ENCODE data around the gene REEP1. TPM values are rescaled to one million over a fixed set of nuclear protein-coding genes. Genes with fewer than 3 reads are reported as not detected.

Gene REEP1, protein sequence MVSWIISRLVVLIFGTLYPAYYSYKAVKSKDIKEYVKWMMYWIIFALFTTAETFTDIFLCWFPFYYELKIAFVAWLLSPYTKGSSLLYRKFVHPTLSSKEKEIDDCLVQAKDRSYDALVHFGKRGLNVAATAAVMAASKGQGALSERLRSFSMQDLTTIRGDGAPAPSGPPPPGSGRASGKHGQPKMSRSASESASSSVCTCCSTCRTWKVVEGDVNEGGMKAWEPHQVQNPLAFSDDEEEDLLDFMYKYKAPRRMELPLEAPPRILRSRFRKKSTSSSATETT
- 167 TPM for total RNA-seq (ENCODE audit: unreplicated experiment)
- long read RNA-seq, transcript REEP1-201 (7 exons, 3,857 nt): major isoform, 27 of 44 reads
- long read RNA-seq, partial matches to known transcripts: 5 of 44 reads
- long read RNA-seq, other reads (novel, unspliced or antisense): 8 of 44 reads

GRCh38 chr2:86337244-86337835, at the start of gene REEP1:
Gene REEP1, minus strand, starts transcription at chr2:86337626. Its CDS starts 116 bp downstream, at chr2:86337510.
- Mint-ChIP-seq H3K9me3 (ENCODE audit: unreplicated experiment) (peaks cover 14% of the 10 kb centered on the region), H3K4me1 (ENCODE audit: low read depth, unreplicated experiment) (peaks cover 23% of the 10 kb centered on the region), H3K36me3 (ENCODE audit: unreplicated experiment) (peaks cover 10% of the 10 kb centered on the region), H3K27me3 (ENCODE audit: unreplicated experiment) (peaks cover 16% of the 10 kb centered on the region), H3K27ac (ENCODE audit: unreplicated experiment) (peak within 1 kb of the TSS; percentile 97), H3K4me3 (ENCODE audit: unreplicated experiment) (peak within 1 kb of the TSS; percentile 98)
- DNase-seq: peak; percentile 73
- TF ChIP-seq CTCF (IDR thresholded peaks at IDR 0.05; ENCODE audit: partially characterized antibody, unreplicated experiment): no peak

- peaks cover 1% of the 10 kb centered on the region for H3K9me3 Mint-ChIP-seq (ENCODE audit: unreplicated experiment)
- no peak overlapping the region for H3K27ac Mint-ChIP-seq (ENCODE audit: unreplicated experiment)
- TF ChIP-seq CTCF (IDR thresholded peaks at IDR 0.05; ENCODE audit: partially characterized antibody, unreplicated experiment): no peak
- peaks cover 2% of the 10 kb centered on the region for H3K27me3 Mint-ChIP-seq (ENCODE audit: unreplicated experiment)
- DNase-seq: no peak
- H3K36me3 Mint-ChIP-seq (ENCODE audit: unreplicated experiment): no peaks in the 10 kb centered on the region
- H3K4me1 Mint-ChIP-seq (ENCODE audit: low read depth, unreplicated experiment): peaks cover 13% of the 10 kb centered on the region
- no peak overlapping the region for H3K4me3 Mint-ChIP-seq (ENCODE audit: unreplicated experiment)
Observed at GRCh38 chr2:86383844-86384243, 46.4 kb upstream of the REEP1 start.

GRCh38 chr2:86382698-86383097, 45.3 kb upstream of the REEP1 start:
- no peak for TF ChIP-seq CTCF (IDR thresholded peaks at IDR 0.05; ENCODE audit: partially characterized antibody, unreplicated experiment)
- H3K36me3 Mint-ChIP-seq (ENCODE audit: unreplicated experiment): no peaks in the 10 kb centered on the region
- H3K27me3 Mint-ChIP-seq (ENCODE audit: unreplicated experiment): peaks cover 2% of the 10 kb centered on the region
- H3K27ac Mint-ChIP-seq (ENCODE audit: unreplicated experiment): no peak overlapping the region
- H3K4me3 Mint-ChIP-seq (ENCODE audit: unreplicated experiment): no peak overlapping the region
- DNase-seq: no peak
- peaks cover 13% of the 10 kb centered on the region for H3K4me1 Mint-ChIP-seq (ENCODE audit: low read depth, unreplicated experiment)
- peaks cover 1% of the 10 kb centered on the region for H3K9me3 Mint-ChIP-seq (ENCODE audit: unreplicated experiment)

GRCh38 chr2:86382108-86382507, 44.7 kb upstream of the REEP1 start:
- Mint-ChIP-seq H3K4me3 (ENCODE audit: unreplicated experiment) (no peak overlapping the region), H3K27ac (ENCODE audit: unreplicated experiment) (no peak overlapping the region), H3K4me1 (ENCODE audit: low read depth, unreplicated experiment) (peaks cover 13% of the 10 kb centered on the region), H3K9me3 (ENCODE audit: unreplicated experiment) (peaks cover 1% of the 10 kb centered on the region), H3K27me3 (ENCODE audit: unreplicated experiment) (peaks cover 2% of the 10 kb centered on the region), H3K36me3 (ENCODE audit: unreplicated experiment) (no peaks in the 10 kb centered on the region)
- DNase-seq: no peak
- TF ChIP-seq CTCF (IDR thresholded peaks at IDR 0.05; ENCODE audit: partially characterized antibody, unreplicated experiment): no peak

DNA sequence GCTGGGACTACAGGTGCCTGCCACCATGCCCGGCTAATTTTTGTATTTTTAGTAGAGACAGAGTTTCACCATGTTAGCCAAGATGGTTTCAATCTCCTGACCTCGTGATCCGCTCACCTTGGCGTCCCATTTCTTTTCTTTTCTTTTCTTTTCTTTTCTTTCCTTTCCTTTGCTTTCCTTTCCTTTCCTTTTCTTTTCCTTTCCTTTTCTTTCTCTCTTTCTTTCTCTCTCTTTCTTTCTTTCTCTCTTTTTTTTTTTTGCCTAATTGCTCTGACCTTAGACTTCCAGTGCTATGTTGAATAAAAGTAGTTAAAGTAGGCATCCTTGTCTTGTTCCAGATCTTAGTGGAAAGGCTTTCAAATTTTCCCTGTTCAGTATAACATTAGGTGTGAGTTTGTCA, 41.0 kb upstream of the REEP1 start:
- Mint-ChIP-seq H3K4me1 (ENCODE audit: low read depth, unreplicated experiment) (no peaks in the 10 kb centered on the region), H3K9me3 (ENCODE audit: unreplicated experiment) (no peaks in the 10 kb centered on the region), H3K36me3 (ENCODE audit: unreplicated experiment) (no peaks in the 10 kb centered on the region), H3K27ac (ENCODE audit: unreplicated experiment) (no peak overlapping the region), H3K4me3 (ENCODE audit: unreplicated experiment) (no peak overlapping the region), H3K27me3 (ENCODE audit: unreplicated experiment) (peaks cover 3% of the 10 kb centered on the region)
- no peak for TF ChIP-seq CTCF (IDR thresholded peaks at IDR 0.05; ENCODE audit: partially characterized antibody, unreplicated experiment)
- DNase-seq: no peak
